ENCODE results near the gene LIPT2.

Gene LIPT2

DNA sequence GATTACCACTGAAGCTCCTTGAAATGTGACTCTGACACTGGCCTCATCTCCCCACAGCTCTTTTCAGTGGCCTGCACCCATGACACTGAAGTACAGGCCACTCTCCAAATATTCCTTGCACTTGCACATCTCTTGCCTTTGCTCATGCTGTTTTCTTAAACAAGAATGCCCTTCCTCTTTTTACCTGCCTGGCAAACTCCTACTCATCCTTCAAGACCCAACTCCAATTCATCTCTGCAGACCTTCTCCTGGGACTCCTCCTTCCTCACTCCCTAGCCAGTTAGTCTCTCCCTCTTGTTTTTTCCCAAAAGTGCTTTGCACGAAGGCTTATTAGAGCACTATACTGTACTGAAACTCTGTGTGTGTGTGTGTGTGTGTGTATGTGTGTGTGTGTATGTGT lies 28.8 kb downstream of the LIPT2 start:
- no peak for DNase-seq

GRCh38 chr11:74463216-74463615 lies 30.3 kb downstream of the LIPT2 start:
- no peak for DNase-seq

- peak; percentile 50 for DNase-seq
Measured at GRCh38 chr11:74462631-74463030, 30.9 kb downstream of the LIPT2 start.

GRCh38 chr11:74462009-74462408 lies 31.5 kb downstream of the LIPT2 start:
- peak; percentile 90 for DNase-seq

GRCh38 chr11:74460481-74461154 lies 32.9 kb downstream of the LIPT2 start:
- peak; percentile 79 for DNase-seq

DNA sequence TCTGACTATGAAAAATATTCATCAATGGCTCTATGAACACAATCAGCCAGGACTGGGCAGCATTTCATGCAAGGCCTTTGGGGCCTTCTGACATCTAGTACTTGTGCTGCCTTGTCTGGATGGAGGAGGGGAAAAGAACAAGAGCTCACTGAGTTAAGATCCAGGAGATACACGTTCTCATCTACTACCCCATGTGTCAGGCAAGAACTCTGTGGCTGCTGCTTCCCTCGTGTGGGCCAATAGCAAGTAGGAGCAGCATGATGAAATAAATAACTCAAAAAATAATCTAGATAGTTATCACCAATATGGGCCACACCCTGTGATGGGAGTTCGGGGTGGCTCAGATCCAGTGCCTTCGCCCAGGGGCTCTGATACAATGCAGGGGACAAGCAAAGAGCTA lies 33.5 kb downstream of the LIPT2 start:
- DNase-seq, result no peak

- no peak for DNase-seq
Measured at GRCh38 chr11:74459584-74459983, 33.9 kb downstream of the LIPT2 start.

GRCh38 chr11:74457356-74457755 lies 36.2 kb downstream of the LIPT2 start:
- no peak for DNase-seq

DNA sequence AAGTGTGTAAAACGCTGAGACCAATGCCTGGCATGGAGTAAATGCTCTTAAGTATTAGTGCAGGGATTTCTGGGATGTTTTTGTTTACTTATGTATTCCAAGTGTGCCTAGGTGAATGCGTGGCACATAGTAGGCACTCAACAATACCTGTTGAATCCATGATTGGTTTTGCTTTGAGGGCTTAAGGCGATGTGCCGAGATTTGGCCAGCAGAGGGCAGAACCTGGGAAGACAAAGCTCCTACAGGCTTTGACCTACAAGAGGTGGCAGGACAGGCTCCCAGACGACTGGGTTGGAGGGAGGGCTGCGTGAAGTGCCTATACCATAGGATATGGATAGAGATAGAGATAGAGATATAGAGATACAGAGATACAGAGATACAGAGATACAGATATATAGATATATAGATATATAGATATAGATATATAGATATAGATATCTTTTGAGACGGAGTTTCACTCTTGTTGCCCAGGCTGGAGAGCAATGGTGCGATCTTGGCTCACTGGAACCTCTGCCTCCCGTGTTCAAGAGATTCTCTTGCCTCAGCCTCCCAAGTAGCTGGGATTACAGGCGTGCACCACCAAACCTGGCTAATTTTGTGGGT lies 40.0 kb downstream of the LIPT2 start:
- peak; percentile 53 for DNase-seq

GRCh38 chr11:74452366-74452765 lies 41.2 kb downstream of the LIPT2 start:
- DNase-seq, result no peak

DNA sequence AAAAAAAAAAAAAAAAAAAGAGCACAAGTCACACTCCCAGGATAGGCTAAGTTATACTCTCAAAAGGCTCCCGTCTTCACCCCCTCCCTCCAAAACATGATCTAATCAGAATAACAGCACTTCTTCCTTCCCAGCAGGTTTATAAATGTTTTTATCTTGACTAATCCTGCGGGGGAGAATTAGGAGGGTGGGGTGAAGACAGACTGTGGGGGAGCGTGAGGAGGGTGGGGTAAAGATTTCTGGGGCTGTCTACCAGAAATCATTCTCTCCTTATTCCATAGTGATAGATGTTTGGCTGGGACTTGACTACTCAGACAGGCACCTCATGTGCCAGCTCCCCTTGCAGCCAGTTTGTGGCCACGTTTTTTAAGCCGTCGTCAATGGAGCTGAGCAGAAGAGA lies 43.2 kb downstream of the LIPT2 start:
- DNase-seq, result no peak

GRCh38 chr11:74449369-74449931 lies 44.1 kb downstream of the LIPT2 start:
- DNase-seq, result peak; percentile 84

DNA sequence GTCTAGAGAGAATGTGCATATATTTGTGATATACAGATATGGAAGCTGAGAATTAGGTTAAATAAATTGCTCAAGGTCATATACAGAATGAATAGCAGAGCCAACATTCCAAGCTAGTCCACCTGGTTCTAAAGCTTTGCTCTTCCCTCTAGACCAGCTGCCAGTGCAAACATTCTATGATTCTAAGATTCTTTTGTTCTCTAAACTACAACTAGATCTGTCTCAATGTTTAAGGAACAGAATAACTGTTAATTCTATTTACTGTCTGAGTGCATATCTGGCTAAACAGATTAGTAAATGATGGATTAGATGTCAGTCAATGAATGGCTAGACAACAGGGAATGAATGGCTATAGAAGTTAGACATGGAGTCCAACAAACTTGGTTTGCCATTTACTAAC lies 45.8 kb downstream of the LIPT2 start:
- no peak for DNase-seq

DNA sequence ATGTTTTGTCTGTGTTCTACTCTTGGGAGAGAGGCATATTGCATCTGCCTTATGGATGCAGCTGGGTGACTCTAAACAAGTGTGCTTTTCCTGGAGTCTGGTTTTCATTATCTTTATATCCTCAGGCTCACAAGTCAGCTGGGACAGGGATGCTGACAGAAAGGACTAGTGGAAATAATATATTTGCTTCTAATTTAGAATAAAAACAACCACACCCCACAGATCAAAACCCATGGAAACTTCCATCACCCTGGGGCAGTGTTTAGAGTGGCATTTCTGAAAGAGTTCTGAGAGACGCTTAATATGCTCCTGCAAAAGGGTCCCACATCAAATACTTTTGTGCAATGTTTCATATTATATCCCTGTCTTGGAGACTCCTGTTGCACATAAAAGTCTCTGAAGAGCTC lies 47.0 kb downstream of the LIPT2 start:
- DNase-seq, result no peak

GRCh38 chr11:74444173-74444826 lies 49.2 kb downstream of the LIPT2 start:
- DNase-seq, result no peak

DNA sequence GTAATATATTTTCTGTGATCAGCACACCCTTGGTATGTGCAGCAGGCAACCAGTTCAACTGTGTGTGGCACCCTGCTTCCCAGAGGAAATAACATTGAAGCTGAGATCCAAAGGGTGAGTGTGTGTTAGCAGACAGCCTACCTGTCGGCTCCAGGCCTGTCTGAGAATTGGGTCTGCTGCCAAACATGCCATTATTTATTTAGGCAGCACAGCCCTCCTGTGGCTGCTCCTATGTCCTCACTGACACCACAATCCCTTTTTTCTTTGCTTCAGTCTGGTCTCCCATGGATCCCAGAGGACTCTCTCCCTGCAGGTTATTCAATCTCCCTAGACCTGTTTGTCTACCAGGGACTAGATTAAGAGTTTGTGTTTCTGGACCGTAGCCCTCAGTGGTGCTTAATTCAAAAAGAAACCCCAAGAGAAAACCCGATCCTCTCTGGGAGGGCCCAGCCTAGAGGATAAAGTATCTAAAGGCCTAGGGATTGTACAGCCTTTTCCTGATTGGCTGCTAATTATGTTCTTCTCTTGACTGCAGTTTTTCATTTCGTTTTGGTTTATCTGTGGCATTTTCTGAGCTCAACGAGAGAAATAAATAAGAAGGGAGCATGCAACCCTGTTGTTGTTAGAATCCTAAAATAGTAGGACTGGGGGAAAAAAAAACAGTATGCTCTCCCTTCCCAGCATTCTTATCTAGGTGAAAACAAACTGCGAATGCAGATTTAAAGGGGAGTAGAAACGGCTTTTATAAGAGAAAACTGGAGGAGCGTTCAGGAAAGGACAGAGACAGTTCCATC lies 50.3 kb downstream of the LIPT2 start:
- DNase-seq, result no peak

GRCh38 chr11:74442636-74443035 lies 50.9 kb downstream of the LIPT2 start:
- DNase-seq, result no peak

Data from MV-4-11 (cell line).